Measurements from ENCODE around the gene EPB41L5.
"Not testable (repeated sequence)": the region's sequence is repeated elsewhere in the genome, so short reads cannot be mapped to it uniquely, and the experiment has no call there.

EPB41L5 gene

DNA sequence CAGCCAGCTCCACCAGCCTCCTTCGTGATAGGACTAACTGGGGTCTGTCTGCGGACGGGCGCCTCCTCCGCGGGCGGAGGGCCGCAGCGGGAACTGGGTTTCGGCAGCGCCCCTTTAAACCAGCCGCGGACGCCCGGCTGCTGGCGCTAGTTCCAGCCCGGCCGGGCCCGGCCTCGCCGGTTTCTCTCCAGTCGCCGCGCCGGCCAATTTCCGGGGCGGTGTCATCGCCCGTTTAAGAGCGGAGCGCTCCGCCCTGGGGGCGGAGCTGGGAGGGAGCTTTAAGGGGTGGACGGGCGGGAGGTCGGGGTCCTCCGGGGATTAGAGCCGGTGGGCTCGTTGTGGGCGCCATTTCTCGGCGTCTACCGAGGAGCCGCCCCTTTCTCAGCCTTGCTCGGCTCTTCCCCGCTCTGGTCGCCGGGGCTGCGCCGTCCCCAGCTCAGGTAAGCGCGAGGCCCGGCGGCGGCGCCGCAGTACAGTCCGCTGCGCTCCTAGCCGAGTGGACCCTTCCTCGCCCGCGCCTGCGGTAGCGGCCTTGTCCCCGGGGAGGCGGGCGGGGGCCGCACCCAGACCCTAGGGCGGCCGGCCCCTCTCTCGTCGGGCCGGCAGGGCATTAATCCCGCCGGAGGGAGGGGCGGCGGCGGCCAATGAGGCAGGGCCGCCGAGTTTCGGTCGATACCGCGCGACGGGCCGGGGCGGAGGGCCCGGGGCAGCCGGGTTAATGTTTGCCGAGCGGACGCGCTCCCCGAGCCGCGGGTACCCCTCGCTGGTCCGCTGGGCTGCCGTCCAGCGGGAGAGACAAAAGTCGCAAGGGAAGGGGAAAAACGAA lies at the start of gene EPB41L5:
Gene EPB41L5, plus strand, starts transcription at position 307 of the 826 bp plus-strand sequence. CDS start 6,008 bp downstream, outside the sequence.
- peak; percentile 96 for ATAC-seq
- Mint-ChIP-seq H3K36me3 (no peaks in the 10 kb centered on the region), H3K4me1 (peaks cover 15% of the 10 kb centered on the region), H3K27ac (peak within 1 kb of the TSS; percentile 50), H3K9me3 (no peaks in the 10 kb centered on the region), H3K4me3 (peak within 1 kb of the TSS; percentile 73)
- peak; percentile 66 to 89 for DNase-seq (ENCODE audit: low spot score in 2 of 2)

- Mint-ChIP-seq H3K27ac (peak overlapping the region; percentile 6), H3K9me3 (peaks cover 3% of the 10 kb centered on the region), H3K4me1 (peaks cover 10% of the 10 kb centered on the region), H3K4me3 (no peak overlapping the region), H3K36me3 (peaks cover 17% of the 10 kb centered on the region)
- ATAC-seq (no peak), DNase-seq (ENCODE audit: low spot score in 2 of 2) (no peak)
Measured at GRCh38 chr2:119981896-119982295, 31.0 kb upstream of the EPB41L5 start.

GRCh38 chr2:119982506-119982905 lies 30.4 kb upstream of the EPB41L5 start:
- DNase-seq (ENCODE audit: low spot score in 2 of 2): no peak
- peak overlapping the region; percentile 6 for H3K27ac Mint-ChIP-seq
- ATAC-seq: no peak
- peaks cover 10% of the 10 kb centered on the region for H3K4me1 Mint-ChIP-seq
- peaks cover 3% of the 10 kb centered on the region for H3K9me3 Mint-ChIP-seq
- peaks cover 11% of the 10 kb centered on the region for H3K36me3 Mint-ChIP-seq
- no peak overlapping the region for H3K4me3 Mint-ChIP-seq

- Mint-ChIP-seq H3K9me3 (peaks cover 3% of the 10 kb centered on the region), H3K36me3 (peaks cover 8% of the 10 kb centered on the region), H3K4me3 (no peak overlapping the region), H3K4me1 (peaks cover 10% of the 10 kb centered on the region), H3K27ac (no peak overlapping the region)
- ATAC-seq: no peak
- no peak for DNase-seq (ENCODE audit: low spot score in 2 of 2)
Measured at GRCh38 chr2:119983108-119983507, 29.8 kb upstream of the EPB41L5 start.

DNA sequence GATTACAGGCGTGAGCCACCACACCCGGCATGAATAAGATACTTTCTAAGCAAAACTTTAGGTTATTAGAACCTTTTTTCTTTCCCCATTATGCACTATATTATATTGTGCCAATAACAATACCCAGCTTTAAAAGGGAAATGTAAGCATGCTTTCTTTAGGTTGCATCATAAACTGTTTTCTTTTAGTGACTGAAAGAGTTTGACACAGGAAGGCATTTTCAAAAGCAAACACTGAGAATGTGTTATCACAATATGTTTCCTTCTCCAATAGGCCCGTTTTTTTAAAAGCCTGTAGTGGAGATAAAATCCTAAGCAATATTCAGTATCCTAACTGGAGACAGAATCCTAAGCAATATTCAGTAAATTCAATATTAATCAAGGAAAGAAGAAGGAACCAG lies 16.7 kb upstream of the EPB41L5 start:
- Mint-ChIP-seq H3K4me1 (no peaks in the 10 kb centered on the region), H3K4me3 (no peak overlapping the region), H3K36me3 (no peaks in the 10 kb centered on the region), H3K27ac (no peak overlapping the region), H3K9me3 (no peaks in the 10 kb centered on the region)
- ATAC-seq: no peak
- no peak for DNase-seq (ENCODE audit: low spot score in 2 of 2)

DNA sequence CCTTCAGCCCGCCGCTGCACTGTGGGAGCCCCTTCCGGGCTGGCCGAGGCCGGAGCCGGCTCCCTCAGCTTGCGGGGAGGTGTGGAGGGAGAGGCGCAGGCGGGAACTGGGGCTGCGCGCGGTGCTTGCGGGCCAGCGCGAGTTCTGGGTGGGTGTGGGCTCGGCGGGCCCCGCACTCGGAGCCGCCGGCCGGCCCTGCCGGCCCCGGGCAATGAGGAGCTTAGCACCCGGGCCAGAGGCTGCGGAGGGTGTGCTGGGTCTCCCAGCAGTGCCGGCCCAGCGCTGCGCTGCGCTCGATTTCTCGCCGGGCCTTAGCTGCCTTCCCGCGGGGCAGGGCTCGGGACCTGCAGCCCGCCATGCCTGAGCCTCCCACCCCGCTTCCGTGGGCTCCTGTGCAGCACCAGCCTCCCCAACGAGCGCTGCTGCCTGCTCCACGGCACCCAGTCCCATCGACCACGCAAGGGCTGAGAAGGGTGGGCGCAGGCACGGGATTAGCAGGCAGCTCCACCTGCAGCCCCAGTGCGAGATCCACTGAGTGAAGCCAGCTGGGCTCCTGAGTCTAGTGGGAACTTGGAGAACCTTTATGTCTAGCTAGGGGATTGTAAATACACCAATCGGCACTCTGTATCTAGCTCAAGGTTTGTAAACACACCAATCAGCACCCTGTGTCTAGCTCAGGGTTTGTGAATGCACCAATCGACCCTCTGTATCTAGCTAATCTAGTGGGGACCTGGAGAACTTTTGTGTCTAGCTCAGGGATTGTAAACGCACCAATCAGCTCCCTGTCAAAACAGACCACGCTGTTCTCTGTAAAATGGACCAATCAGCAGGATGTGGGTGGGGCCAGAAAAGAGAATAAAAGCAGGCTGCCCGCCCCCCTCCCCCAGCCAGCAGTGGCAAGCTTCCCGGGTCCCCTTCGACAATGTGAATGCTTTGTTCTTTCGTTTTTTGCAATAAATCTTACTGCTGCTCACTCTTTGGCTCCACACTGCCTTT lies 15.7 kb upstream of the EPB41L5 start:
- H3K27ac Mint-ChIP-seq; H3K4me3 Mint-ChIP-seq; H3K9me3 Mint-ChIP-seq; DNase-seq (ENCODE audit: low spot score in 2 of 2); H3K36me3 Mint-ChIP-seq; ATAC-seq; H3K4me1 Mint-ChIP-seq: not testable (repeated sequence)

- no peak overlapping the region for H3K4me3 Mint-ChIP-seq
- no peak for ATAC-seq
- no peaks in the 10 kb centered on the region for H3K36me3 Mint-ChIP-seq
- no peak for DNase-seq (ENCODE audit: low spot score in 2 of 2)
- no peak overlapping the region for H3K27ac Mint-ChIP-seq
- no peaks in the 10 kb centered on the region for H3K9me3 Mint-ChIP-seq
- H3K4me1 Mint-ChIP-seq: no peaks in the 10 kb centered on the region
Measured at GRCh38 chr2:120001471-120001870, 11.4 kb upstream of the EPB41L5 start.

DNA sequence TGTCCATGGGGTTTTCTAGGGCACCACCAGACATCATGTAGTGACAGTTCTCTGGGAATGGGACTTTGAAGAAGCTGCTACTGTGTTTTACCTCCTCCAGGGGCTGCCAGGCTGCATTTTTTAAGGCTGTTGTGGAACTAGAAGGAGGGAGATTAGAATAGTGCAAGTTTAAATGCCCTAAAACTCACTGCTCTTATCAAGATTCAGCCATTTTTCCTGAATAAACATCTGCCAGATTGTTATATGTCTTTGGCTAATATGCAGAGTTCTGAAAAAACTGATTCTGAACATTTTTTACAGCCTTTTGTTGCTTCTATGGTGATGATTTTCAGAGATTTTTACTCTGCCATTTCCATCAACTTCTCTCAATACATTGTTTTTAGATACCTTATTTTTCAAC lies 8.6 kb upstream of the EPB41L5 start:
- H3K9me3 Mint-ChIP-seq: no peaks in the 10 kb centered on the region
- H3K36me3 Mint-ChIP-seq: no peaks in the 10 kb centered on the region
- H3K4me3 Mint-ChIP-seq: no peak overlapping the region
- no peak for ATAC-seq
- H3K4me1 Mint-ChIP-seq: no peaks in the 10 kb centered on the region
- DNase-seq (ENCODE audit: low spot score in 2 of 2): no peak
- H3K27ac Mint-ChIP-seq: no peak overlapping the region

- H3K27ac Mint-ChIP-seq: no peak overlapping the region
Measured at GRCh38 chr2:120005834-120006521, 6.9 kb upstream of the EPB41L5 start.

GRCh38 chr2:120007851-120008250 lies 5.0 kb upstream of the EPB41L5 start:
- no peaks in the 10 kb centered on the region for H3K36me3 Mint-ChIP-seq
- no peak overlapping the region for H3K4me3 Mint-ChIP-seq
- DNase-seq (ENCODE audit: low spot score in 2 of 2) (no peak), ATAC-seq (no peak)
- no peak overlapping the region for H3K27ac Mint-ChIP-seq
- no peaks in the 10 kb centered on the region for H3K9me3 Mint-ChIP-seq
- H3K4me1 Mint-ChIP-seq: peaks cover 7% of the 10 kb centered on the region

More at GRCh38 chr2:120005834-120006521, 6.9 kb upstream of the EPB41L5 start:
- ATAC-seq (peak; percentile 53), DNase-seq (ENCODE audit: low spot score in 2 of 2) (no peak)
- H3K4me3 Mint-ChIP-seq: no peak overlapping the region
- no peaks in the 10 kb centered on the region for H3K9me3 Mint-ChIP-seq
- H3K4me1 Mint-ChIP-seq: no peaks in the 10 kb centered on the region
- no peaks in the 10 kb centered on the region for H3K36me3 Mint-ChIP-seq

- peaks cover 15% of the 10 kb centered on the region for H3K4me1 Mint-ChIP-seq
- peak overlapping the region; percentile 73 for H3K4me3 Mint-ChIP-seq
- ATAC-seq: no peak
- H3K36me3 Mint-ChIP-seq: no peaks in the 10 kb centered on the region
- H3K9me3 Mint-ChIP-seq: no peaks in the 10 kb centered on the region
- peak overlapping the region; percentile 50 for H3K27ac Mint-ChIP-seq
- no peak for DNase-seq (ENCODE audit: low spot score in 2 of 2)
Measured at GRCh38 chr2:120012363-120012762, 514 bp upstream of the EPB41L5 start.

DNA sequence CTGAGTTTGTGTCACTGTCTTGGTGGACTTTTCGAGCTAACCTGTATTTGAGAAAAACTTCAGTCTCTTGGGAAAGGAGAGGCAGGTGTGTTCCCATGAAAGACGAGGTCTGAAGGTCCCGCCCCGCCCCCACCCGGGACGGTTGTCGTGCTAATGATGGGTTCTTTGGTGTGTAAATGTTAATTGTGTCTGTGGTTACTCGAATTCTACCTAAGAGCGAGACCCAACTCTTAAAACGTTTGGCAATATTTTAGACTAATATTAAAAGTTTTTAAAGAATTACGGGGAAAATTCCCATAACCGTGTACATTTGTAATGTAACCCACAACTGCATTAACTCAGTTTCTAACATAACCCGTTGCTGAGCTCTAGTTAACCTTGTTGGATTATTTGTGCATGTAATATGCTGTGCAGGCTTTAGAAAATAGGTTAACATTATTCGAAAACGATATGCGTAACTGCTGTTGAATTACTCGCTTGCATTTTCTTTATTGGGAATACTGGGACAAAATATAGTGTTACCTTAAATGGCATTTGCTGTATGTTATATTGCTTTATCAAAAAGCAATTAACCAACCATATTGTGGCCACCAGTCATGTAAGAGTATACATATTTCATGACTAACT lies 833 bp downstream of the EPB41L5 start:
- Mint-ChIP-seq H3K4me3 (peak overlapping the region; percentile 73), H3K4me1 (peaks cover 15% of the 10 kb centered on the region), H3K27ac (no peak overlapping the region), H3K9me3 (no peaks in the 10 kb centered on the region), H3K36me3 (no peaks in the 10 kb centered on the region)
- DNase-seq (ENCODE audit: low spot score in 2 of 2) (no peak), ATAC-seq (no peak)

GRCh38 chr2:120014226-120014980 lies 1.5 kb downstream of the EPB41L5 start:
- no peak for DNase-seq (ENCODE audit: low spot score in 2 of 2)
- no peaks in the 10 kb centered on the region for H3K9me3 Mint-ChIP-seq
- no peak for ATAC-seq
- peak overlapping the region; percentile 73 for H3K4me3 Mint-ChIP-seq
- H3K4me1 Mint-ChIP-seq: peaks cover 15% of the 10 kb centered on the region
- H3K27ac Mint-ChIP-seq: no peak overlapping the region
- H3K36me3 Mint-ChIP-seq: no peaks in the 10 kb centered on the region

DNA sequence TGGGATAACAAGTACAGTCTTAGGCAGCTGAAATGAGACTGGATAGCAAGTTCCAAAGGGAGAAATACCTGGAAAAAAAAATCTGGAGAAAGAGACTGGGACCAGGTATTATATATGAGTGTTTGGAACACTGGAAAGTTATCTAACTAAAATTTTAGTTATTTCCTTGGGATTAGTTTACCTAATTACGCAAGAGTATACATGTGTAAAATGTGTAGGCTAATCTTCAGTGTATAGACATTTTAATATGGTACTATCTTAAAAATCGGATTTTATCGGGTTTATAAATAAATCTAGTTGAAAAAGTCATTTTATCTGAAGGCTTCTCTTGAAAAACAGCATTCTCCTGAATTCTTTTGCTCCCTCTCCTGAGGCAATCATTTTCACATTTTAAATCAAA lies 3.9 kb downstream of the EPB41L5 start:
- DNase-seq (ENCODE audit: low spot score in 2 of 2) (no peak), ATAC-seq (no peak)
- Mint-ChIP-seq H3K9me3 (no peaks in the 10 kb centered on the region), H3K4me3 (no peak overlapping the region), H3K27ac (no peak overlapping the region), H3K4me1 (peaks cover 15% of the 10 kb centered on the region), H3K36me3 (no peaks in the 10 kb centered on the region)
